ENCODE results near the gene STX10. TPM values are rescaled to one million over a fixed set of nuclear protein-coding genes. Genes with fewer than 3 reads are reported as not detected.
A peak's percentile ranks its signal among the peaks of the same experiment; 100 is the strongest.

Gene STX10
- total RNA-seq, 1 donor from 2014 or later = 58.4 TPM

DNA sequence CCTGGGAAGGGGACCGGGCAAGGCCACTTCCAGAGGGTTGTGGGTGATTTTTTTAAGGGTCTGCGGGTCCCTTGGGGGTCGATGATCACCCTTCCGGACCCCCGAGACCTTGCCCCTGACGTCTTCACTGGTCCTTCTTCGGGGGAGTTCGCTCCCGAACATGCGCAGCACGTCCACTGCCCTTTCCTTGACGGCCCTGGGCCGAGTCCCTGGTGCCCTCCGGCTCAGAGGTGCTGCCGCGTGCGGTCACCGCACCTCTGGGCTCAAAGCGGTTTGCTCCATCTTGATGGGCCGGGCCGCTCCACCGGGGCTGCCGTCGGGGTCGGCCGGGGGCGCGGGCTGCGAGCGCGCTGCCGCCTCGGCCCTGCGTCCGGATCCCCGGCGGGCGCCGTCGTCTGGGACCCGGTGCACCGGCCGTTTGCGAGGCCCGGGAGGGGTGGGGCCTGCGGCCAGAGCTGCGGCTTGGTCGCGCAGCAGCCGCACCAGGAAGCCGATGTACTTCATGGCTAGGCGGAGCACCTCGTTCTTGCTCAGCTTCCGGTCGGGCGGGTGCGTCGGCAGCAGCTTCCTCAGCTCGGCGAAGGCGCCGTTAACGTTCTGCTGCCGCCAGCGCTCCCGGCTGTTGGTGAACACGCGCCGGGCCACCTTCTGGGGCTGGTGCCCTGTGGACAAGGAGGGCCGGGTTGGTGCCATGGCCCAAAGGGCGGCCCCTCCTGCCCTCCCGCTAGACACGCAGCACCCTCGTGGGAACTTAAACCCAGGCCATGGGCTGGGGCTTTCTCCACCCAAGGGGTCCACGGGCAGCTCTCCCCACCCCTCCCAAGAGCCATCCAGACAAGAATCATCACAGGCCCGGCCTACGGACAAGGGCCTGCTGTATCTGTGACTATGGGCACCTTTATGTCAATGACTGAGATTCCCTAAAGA lies 50.8 kb downstream of the STX10 start:
- H3K4me1 Mint-ChIP-seq = peaks cover 30% of the 10 kb centered on the region
- H3K36me3 Mint-ChIP-seq = peaks cover 2% of the 10 kb centered on the region
- DNase-seq (ENCODE audit: low spot score in 2 of 2, unreplicated experiment in 2 of 2) = no peak
- TF ChIP-seq, protein P1, sequence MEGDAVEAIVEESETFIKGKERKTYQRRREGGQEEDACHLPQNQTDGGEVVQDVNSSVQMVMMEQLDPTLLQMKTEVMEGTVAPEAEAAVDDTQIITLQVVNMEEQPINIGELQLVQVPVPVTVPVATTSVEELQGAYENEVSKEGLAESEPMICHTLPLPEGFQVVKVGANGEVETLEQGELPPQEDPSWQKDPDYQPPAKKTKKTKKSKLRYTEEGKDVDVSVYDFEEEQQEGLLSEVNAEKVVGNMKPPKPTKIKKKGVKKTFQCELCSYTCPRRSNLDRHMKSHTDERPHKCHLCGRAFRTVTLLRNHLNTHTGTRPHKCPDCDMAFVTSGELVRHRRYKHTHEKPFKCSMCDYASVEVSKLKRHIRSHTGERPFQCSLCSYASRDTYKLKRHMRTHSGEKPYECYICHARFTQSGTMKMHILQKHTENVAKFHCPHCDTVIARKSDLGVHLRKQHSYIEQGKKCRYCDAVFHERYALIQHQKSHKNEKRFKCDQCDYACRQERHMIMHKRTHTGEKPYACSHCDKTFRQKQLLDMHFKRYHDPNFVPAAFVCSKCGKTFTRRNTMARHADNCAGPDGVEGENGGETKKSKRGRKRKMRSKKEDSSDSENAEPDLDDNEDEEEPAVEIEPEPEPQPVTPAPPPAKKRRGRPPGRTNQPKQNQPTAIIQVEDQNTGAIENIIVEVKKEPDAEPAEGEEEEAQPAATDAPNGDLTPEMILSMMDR (IDR thresholded peaks at IDR 0.05; ENCODE audit: unreplicated experiment) = no peak
- peak overlapping the region; percentile 18 for H3K4me3 Mint-ChIP-seq
- H3K27ac Mint-ChIP-seq = no peak overlapping the region
- peaks cover 73% of the 10 kb centered on the region for H3K27me3 Mint-ChIP-seq (ENCODE audit: low read depth)
- no peaks in the 10 kb centered on the region for H3K9me3 Mint-ChIP-seq

DNA sequence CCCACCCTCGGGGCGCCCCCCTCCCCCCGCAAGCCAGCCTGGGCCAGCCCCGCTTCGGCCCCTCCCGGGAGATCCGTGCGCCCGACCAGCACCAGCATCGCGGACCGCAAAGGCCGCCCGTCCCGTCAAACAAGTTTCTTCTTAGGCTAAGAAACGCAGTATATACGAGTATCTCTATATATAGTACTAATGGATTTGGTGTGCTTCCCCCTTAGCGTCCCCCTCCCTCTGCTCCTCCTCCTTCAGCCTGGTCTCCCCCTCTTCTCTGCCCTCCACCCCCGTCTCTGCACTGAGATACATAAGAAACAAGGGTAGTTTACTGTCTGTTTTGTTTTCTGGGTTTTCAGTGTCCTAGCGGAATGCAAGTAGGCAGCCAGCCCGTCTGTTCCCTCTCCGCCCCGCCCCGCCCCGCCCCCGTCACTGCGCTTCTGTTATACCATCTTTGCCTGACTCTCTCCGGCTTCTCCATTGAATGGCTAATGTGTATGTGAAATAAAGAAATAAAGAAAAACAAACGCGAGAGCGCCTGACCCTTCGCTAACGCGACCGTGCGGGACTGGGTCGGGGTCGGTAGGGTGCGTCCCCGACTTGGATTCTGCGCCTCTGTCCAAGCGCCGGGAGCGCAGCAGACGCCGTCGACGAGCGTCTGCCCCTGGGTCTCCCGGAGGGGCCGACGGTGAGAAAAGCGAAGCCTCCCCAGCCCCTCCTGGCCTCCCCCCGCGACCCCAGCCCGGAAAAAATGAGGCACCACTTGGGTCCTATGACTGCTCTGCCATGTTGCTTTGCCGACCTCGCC lies 51.7 kb downstream of the STX10 start:
- DNase-seq (ENCODE audit: low spot score in 2 of 2, unreplicated experiment in 2 of 2) = no peak
- Mint-ChIP-seq H3K36me3 (peaks cover 2% of the 10 kb centered on the region), H3K27me3 (ENCODE audit: low read depth) (peaks cover 80% of the 10 kb centered on the region), H3K4me3 (peak overlapping the region; percentile 43), H3K27ac (no peak overlapping the region), H3K9me3 (no peaks in the 10 kb centered on the region), H3K4me1 (peaks cover 37% of the 10 kb centered on the region)
- TF ChIP-seq, protein P1 (IDR thresholded peaks at IDR 0.05; ENCODE audit: unreplicated experiment) = no peak

DNA sequence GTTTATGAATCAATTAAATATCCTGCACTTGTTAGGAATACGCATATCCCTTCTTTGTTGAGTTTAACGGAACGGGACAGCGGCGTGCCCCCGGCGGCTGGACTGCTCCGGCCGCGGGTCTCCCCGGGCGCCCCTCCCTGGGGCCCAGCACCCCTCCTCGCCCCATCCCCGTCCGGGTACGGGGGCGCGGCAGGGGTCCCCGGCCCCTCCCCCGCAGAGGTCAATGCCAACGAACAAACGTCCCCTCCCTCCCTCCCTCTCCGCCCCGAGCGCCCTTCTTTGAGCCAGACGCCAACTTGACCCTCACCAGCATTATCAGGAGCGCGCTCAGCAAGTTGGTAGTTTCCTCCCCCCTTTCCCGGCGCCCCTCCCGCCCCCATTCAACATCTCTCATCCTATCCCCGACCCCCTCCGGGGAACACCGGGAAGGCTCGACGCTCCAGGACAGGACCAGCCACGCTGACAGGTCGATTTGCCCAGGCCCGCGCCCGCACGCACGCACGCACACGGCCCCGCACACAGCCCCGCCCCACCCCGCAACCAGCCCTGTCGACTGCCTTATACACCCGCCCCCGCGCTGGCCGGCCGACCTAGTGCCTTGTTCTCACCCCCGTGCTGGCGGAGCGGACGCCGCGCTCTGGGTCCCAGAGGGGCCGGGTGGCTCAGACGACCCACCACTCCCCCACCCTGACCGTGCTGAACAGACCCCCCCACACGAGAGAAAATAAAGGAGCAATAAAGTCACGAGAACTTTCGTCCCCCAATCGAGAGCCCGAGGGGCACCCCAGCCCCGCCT lies 52.5 kb downstream of the STX10 start:
- H3K27me3 Mint-ChIP-seq (ENCODE audit: low read depth) = peaks cover 78% of the 10 kb centered on the region
- H3K27ac Mint-ChIP-seq = no peak overlapping the region
- peaks cover 38% of the 10 kb centered on the region for H3K4me1 Mint-ChIP-seq
- DNase-seq (ENCODE audit: low spot score in 2 of 2, unreplicated experiment in 2 of 2) = no peak
- TF ChIP-seq, protein P1 (IDR thresholded peaks at IDR 0.05; ENCODE audit: unreplicated experiment) = no peak
- H3K36me3 Mint-ChIP-seq = peaks cover 2% of the 10 kb centered on the region
- H3K4me3 Mint-ChIP-seq = no peak overlapping the region
- H3K9me3 Mint-ChIP-seq = no peaks in the 10 kb centered on the region

DNA sequence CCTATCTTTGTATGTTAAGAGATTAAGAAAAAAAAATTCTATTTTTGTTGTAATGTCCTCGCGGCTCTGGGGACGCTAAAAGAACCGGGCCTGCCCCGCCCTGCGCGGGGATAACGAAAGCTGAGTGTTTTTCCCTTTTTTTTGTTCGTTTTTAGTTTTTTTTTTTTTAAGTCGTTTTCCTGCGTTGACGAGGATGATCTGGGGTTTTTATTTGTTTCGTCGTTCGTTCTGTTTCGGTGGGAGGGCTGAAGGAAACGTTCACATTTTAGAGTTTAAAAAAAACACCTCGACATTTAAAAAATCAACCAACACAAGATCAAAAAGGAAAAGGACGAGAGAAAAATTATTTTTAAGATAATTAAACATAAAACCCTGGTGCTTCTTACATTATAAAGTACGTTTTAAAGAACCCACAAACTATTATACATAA lies 53.1 kb downstream of the STX10 start:
- DNase-seq (ENCODE audit: low spot score in 2 of 2, unreplicated experiment in 2 of 2) = no peak
- Mint-ChIP-seq H3K9me3 (no peaks in the 10 kb centered on the region), H3K36me3 (peaks cover 2% of the 10 kb centered on the region), H3K4me1 (peaks cover 41% of the 10 kb centered on the region), H3K27me3 (ENCODE audit: low read depth) (peaks cover 74% of the 10 kb centered on the region), H3K27ac (peak overlapping the region; percentile 67), H3K4me3 (peak overlapping the region; percentile 46)
- TF ChIP-seq, protein P1 (IDR thresholded peaks at IDR 0.05; ENCODE audit: unreplicated experiment) = no peak
